Germinal center (tissue), 1 donor: ENCODE results near the gene HDHD5.

ENCODE experiments used
- DNase-seq: peaks from one replicate; pipeline ENCODE4 v3.0.0; 2012; ENCODE audit warnings: mixed read lengths, low spot score

HDHD5 gene

DNA sequence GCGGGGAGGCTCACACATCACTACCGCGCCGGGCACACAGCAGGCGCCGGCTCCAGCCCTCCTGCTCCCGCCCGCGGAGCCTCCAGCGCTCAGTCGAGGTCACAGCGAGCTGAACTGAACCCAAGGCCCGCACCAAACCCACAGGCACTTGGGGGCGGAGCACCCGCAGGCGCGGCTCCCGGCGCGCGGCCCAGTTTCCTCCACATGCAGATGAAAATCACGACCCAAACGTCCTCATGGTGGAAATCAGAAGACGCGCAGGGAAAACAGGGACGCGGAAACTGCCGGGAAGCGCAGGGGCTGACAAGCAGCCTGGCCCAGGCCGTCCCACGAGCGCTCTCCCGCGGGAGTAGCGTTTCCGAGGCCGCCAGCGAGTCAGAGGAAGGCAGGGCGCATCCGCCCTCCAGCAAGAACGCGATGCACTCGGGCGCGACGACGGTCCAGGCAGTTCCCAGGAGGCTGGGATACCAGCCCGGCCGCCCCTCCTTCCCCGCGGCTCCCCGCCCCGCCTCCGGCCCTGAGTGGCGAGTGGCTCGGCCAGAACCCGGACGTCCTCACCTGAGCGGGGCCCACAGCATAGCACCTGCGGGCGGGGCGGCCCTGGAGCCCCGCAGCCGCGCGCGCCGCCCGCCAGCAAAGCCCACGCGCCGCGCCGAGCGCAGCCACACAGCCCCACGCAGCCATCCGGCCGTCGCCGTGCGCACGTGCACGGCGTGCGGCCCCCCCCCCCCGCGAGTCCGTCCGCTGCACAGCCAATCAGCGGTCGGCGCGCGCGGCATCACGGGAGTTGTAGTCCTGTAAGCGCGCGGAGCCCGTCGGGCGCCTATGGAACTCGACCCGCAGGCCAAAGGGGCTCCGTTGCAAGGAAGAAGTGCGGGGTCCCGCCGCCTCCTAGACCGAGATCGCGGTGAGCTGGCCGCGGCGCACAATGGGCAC is at the start of gene HDHD5:
Gene HDHD5 (minus strand): TSS at position 710 of the 936 bp plus-strand sequence. CDS start 26 bp downstream, at position 684.
- DNase-seq: peak; percentile 96

DNA sequence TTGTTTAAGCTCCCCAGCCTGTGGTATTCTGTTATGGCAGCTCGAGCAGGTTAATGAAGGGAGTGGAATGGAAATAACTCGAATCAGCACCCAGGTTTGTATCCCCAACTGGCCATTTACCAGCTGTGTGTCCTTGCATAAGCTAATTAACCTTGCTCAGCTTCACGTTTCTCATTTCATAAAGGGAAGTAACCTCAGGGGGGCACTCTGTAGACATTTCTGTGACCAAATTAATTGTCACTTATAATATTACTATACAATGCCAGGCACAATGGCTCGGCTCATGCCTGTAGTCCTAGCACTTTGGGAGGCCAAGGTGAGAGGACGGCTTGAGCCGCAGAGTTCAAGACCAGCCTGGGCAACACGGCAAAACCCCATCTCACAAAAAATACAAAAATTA is 46.4 kb upstream of the HDHD5 start:
- no peak for DNase-seq

DNA sequence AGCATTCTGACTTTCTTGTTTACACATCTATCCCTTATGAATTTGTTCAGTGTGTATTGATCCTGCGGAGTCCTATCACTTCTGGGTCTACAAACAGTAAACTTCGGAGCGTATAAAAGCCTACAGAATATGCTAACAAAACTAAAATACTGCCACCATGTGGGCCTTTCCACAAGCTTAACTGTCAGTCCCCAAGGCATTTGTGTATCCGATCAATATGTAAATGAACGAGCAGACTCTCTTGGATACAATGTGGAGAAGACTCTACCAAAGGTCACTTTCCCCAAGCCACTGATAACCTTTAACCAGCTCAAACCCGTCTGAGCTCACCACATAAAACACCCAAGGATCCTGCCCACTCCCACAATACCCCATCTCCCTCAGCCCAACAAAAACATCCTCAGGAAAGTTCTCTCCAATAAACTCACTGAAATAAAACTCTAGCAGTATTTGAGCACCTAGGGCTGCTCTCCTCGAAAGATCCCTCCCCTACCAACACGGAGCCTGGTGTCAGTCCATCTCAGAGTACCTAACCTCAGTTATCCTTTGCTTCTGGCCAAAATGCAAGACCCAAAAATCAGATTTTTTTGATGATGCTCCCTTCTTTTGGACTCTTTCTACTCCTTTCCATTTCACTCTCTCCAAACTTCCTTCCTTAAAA is 42.3 kb upstream of the HDHD5 start:
- DNase-seq: no peak

DNA sequence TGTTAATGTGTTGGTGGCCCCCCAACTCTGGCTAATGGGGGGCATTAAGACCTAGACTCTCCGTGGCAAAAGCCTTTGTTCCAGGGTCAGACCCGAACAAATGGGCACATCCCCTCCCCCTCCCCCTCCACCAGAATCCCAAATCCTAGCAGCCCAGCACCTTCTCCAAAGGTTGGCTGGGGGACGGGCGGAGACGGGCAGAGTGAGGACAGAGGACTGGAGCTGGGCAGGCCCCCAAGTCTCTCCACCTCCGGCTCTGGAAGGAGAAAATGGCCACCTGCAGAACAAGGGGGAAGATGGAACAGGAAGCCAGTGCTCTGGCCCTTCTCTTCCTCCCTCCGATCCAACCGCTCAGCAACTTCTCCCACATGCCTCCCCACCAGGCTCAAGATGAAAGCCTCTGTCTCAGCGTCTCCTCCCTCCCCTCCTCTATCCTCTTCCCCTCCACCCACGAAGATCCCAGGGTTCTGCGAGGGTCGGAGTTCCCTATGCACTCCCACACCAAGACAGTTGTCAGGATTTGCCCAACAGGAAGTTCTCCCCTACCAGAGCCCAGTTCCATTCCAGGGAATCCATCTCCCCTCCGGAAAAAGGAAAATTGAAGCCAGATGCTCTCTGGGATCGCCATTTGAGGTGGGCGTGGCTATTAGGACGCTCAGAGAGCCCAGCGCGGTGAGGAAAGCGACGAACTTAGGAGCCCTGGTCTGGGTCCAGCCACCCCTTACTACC is 40.1 kb upstream of the HDHD5 start:
- DNase-seq: no peak

DNA sequence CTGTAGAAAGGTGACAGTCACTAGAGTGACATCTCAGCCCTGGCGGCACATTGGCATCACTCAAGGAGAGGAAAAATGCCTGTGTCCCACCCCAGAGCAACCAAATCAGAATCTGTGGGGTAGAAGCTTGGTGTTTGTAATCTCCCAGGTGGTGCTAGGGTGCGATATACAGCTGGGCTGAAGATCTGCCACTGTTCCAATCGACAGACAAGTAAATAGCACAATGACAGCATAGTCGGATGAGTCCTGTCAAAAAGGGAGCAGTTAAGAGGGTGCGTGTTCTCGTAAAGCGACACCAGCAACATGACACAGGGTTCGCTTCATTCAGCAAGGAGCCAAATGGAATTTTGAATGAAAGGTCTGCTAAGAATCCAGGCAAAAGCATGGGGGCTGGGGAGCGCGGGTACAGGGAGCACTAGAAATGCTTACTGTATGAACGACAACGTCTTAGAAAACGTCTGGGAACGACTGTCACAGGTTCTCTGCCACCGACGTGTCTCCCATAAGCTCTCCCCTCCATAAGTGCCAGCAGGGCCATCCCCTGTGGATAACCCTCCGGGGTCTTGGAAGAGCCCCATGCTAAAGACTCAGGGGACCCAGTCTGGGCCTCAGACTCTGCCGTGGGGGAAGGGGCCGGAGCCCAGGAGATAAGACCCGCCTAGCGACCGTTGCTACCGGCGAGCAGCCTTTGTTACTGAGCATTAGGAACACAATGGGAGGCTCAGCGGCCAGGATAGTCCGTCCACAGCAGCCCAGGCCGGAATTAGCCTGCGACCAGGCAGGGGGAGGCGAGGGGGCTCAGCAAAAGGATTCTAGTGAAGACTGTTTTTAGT is 39.3 kb upstream of the HDHD5 start:
- no peak for DNase-seq

DNA sequence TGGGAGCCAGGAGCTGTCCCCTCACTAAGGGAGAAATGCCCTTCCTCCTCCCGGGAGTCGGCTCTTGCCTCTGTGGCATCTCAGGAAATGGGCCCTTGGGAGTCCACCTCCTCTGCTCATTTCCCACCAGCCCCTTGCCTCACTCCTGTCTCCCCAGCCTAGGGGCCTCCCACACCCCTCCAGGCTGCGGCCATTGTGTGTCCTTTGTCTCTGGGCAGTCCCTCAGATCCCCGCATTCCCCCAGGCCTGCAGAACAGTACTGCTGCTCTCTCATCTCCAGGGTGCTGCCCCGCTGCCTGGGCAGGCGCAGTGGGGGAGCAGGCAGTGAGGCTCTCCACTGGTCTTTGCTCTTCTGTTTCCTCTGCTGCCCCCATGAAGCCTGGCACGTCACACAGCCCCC is 35.1 kb upstream of the HDHD5 start:
- DNase-seq: no peak

DNA sequence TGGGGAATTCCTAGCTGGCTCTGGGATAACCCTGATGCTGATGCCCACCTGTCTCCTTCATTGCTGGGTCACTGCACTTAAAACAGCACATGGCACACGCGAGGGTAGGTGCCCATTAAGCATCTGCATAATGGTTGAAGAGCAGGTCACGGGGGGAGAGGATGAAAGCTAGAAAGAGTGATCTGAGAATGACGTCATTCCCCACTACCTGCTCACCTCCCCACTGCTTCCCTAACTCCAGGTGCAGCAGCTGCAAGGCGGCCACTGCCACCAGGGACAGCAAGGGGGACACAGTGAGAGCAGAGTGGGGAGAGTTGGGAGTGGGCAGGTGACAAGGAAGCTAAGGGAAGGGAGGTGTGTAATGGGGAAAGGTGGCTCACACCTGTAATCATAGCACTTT is 33.1 kb upstream of the HDHD5 start:
- DNase-seq: no peak

DNA sequence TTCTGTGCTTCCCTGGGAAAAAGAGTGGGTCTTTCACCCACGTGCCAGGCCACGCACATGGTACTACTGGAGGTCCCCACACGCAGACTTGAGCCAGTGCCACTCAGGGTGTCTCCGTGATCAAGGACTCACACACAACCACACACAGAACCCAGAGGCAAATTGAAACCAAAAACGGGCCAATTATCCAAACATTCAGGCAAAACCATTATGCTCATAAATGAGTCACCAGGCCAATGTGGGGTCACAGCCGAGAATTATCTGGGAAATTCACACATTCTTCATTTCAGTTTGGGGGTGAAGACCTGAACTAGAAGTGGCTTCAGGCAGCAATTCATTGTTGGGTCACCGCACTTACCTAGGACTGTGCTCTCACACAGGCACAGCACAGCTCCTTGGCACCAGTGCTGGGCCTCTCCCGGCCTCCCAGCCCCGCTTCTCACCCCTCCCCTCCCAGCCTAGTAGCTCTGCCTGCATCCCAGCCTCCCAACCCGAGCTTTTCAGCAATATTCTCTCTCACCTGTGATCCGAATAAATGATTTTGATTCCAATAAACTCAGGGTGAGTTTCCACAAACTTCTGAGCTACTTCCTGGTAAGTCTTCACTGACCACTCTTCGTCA is 32.2 kb upstream of the HDHD5 start:
- no peak for DNase-seq

DNA sequence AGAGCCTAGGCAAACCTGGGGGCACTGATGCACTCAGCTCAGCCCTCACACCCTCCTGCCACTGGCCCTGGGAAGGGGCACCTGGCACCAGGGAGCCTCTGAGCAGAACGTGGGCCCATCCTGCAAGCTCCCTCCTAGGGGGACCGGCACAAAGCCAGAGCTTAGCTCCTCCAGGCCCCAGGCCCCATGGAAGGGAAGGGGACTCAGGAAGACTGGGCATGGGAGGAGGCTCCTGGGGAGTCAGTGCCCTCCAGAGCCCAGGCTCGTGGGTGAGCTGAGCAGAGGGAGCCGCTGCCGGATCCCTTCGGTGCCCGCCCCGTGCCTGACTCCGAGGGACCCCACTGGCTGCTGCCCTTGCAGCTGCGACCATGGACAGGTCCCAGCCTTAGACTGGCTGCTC is 31.6 kb upstream of the HDHD5 start:
- DNase-seq: no peak

DNA sequence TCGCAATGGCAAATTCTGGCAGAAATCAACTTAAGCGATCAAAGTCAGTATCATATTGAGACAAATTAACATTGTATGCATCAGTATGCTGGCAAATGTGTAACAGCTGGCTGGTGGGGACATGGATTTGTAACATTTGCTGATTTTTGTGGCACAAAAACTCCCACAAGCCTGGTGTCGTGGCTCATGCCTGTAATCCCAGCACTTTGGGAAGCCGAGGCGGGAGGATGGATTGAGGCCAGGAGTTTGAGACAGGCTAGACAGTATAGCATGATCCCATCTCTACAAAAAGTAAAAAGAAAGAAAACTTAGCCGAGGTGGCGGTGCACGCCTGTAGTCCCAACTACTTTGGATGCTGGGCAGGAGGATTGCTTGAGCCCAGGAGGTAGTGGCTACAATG is 17.6 kb upstream of the HDHD5 start:
- no peak for DNase-seq

DNA sequence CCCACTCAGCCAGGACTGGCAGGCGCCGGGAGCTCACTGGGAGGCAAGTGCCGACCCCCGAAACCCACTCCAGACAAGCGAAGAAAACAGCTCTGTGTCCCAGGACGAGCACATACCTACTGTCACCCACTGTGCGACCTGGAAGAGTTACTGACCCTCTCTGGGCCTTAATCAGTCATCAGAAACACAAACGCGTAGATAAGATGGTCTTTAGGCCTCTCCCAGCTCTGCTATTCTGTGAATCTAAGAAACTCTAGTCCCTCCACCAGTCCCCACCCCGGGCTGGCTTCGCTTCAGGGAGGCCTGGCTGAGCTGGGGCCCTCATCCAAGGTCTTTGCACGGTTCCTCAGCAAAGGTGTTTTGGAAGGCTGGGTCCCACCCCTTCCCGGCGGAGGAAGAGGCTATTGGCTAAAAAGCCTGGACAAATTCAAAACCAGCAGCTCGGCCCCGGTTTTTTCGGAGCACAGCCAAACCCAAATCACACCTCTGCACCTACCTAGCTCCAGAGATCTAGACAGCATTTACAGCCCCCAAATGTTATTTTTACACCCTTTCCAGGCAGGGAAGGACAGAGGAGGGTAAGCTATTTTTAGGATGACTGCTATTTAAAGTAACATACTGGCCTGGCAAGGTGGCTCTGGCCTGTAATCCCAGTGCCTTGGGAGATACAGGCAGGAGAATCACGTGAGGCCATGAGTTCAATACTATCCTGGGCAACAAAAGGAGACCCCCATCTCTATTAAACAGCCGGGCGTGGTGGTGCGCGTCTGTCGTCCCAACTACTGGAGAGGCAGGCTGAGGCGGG is 13.2 kb upstream of the HDHD5 start:
- no peak for DNase-seq

DNA sequence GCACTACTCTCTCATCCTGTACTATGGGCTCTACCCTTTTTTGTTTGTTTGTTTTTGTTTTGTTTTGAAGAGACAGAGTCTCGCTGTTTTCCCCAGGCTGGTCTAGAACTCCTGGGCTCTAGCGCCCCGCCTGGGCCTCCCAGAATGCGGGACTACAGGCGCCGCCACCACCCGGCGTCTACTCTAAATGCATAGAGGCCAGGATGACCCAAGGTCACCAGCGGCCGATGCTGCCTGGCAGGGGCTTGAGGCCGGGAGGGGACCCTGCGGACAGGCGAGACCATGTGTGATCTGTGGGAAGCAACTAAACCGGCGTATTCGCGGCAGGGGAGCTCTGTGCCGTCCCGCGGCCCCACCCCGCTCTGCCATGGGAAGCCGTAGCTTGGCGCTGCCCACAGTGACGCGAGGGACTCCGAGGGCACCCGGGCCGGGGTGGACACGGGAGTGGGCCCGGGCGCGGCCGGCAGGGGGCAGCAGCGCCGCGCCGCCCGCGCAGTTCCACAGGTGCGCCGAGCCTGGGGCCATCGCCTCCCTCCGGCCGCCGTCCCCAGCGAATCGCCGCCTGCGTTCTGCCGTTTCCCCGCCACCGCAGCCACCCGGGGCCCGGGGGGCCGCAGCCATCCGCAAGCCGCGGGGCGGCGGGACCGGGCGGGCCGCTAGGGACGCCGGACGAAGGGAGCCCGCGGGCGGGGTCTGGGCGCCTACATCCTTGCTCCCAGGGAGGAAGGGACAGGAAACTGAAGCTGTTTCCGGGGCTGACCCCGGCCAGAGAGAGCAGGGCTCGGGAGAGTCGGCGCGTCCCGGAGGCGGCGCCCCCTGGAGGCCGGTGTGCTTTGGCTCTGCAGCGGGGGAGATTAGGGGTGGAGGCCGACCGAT is 12.3 kb upstream of the HDHD5 start:
- DNase-seq: peak; percentile 90

DNA sequence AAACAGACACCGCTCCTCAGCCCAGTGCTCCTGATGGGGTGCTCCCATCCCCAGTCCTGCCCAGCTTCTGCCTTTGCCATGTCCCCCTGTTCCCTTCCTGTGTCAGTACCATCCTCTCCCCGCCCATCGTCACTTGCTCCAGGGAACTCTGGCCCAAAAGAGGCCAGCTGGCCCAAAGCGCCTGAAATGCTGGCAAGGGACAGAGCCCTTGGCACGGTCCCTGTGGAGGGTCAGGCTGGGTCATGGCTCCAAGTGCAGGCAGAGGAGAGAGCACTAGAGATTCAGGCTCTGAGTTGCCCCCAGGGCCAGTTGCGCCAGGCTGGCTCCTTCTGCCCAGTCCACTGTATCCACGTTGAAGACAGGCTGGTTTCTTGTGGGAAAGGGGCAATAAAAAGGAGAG is 8.4 kb upstream of the HDHD5 start:
- DNase-seq: no peak

DNA sequence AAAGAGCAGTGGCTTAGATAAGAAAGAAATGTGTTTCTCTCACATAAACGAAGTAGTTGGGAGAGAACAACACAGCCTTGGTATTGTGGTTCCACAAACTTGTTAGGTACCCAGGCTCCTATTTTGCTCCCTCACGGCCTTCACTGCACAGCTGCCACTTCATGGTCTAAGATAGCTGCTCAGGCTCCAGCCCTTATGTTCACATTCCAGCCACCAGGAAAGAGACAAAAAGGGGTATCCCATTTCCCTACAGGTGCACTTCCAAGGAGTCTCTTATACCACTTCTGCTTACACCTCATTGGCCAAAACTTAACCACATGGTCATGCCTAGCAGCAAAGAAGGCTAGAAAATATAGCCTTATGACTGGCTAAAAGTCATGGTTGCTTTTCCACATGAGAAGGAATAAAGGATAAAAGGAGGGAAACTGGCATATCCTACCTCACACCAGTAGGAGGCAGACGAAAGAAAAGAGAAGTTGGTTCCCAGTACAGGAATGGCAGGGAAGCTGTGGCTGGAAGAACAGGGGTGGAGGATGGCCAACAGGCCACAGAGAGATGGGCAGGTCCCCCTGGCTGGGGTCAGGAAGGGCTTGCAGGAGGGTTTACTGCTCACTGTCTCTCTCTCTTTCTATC is 5.4 kb upstream of the HDHD5 start:
- DNase-seq: no peak

DNA sequence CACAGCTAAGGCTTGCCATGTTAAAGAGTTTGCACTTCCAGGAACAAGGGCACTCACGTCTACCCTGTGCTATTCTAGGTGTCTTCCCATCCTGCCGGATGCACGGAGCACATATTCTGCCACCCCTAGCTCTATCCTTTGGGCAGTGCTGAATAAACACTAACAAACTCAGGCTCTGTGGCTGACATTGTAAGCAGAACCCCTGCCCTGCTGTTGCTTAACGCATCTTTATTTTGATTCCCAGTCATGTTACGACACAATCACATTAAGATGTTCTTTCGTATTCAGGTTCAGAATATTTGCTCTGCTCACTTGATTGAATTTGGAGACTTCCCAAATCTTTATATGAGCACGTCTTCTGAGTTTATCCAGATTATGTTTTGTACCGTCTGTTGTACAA is 3.7 kb upstream of the HDHD5 start:
- no peak for DNase-seq

DNA sequence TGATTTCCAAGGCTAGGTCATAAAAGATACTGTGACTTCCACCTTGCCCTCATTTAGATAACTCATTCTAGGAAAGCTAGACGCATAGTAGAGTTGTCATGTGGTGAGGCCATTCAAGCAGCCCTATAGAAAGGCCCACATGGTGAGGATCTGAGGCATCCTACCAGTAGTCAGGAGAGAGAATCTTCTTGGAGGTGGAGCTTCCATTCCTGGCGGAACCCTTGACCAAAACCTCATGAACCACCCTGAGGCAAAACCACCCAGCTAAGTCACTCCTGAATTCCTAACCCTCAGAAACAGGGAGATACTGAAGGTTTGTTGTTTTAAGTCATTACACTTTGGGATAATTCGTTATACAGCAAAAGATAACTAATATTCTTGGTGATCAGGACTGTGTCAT is 2.9 kb upstream of the HDHD5 start:
- DNase-seq: no peak

DNA sequence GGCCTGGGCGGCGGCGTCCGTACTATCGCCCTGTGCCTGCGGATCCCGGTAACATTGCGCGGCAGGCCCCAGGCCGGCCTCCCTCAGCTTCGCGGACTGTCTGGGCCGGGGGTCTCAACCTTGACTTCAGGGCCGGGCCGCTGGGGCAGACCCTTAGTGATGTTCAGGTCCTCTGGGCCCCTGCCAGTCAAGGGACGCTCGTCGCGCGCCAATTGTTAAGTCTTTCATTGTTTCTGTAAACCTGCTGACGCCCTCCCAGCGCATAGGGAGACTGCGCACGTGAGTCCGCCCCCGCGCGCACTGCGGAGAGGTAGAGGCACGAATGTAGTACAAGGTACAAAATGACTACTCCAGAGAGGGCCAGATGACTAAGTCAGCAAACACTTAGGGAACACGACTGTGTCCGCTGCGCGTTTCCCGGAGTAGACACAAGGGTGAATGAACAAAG is 451 bp upstream of the HDHD5 start:
- DNase-seq: peak; percentile 13

DNA sequence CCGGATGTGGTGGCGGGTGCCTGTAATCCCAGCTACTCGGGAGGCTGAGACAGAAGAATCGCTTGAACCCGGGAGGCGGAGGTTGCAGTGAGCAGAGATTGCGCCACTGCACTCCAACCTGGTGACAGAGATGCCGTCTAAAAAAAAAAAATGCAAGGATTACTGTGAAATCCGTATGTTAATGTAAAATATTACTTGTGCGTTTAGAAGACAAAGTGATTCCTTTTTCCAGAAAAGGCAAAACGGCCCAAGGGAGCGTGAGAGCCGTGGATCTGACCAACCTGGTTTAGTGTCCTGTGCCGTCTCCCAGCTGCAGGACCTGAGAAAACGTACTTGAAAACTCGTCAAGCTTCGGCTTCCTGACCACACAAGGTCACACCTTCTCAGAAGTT is 905 bp downstream of the HDHD5 start:
- no peak for DNase-seq

DNA sequence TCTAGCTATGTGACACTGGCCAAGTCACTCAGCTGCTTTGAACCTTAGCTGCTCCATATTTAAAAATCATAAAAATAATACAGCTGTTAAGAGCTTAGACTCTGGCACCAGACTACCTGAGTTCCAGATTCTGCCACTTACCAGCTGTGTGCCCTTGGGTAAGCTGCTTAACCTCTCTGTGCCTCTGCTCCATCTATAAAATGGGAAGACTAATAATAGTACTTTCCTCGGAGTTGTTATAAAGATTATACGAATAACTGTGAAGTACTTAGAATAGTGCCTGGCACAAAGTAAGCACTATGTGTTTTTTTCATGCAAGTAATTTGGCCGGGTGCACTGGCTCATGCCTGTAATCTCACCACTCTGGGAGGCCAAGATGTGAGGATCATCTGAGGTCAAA is 1.4 kb downstream of the HDHD5 start:
- DNase-seq: no peak
